WERI-Rb-1 (cell line): ENCODE measurements around the gene NTNG1.

Experiments used
- DNase-seq: peaks from one replicate; pipeline ENCODE4 v3.0.0-alpha.2; 2020
- H3K27ac ChIP-seq: fragments of 250-450 bp; sonication (Bioruptor Pico); 2 replicates; pipeline ENCODE4 v1.5.1; 2020; ENCODE audit warnings: mild to moderate bottlenecking, moderate library complexity
- H3K27me3 ChIP-seq: fragments of 250-450 bp; sonication (Bioruptor Pico); 2 replicates; pipeline ENCODE4 v1.5.1; 2021; ENCODE audit warnings: mild to moderate bottlenecking, low read depth, moderate library complexity; ENCODE audit not compliant: insufficient read depth, severe bottlenecking
- H3K36me3 ChIP-seq: fragments of 250-450 bp; sonication (Bioruptor Pico); 2 replicates; pipeline ENCODE4 v1.5.1; 2020; ENCODE audit warnings: mild to moderate bottlenecking, moderate library complexity
- H3K4me3 ChIP-seq: 2 replicates; pipeline ENCODE4 v1.5.1; 2011; ENCODE audit warnings: low read depth, mild to moderate bottlenecking, control low read depth, low read length
- H3K9me3 ChIP-seq: fragments of 250-450 bp; sonication (Bioruptor Pico); 2 replicates; pipeline ENCODE4 v1.5.1; 2021; ENCODE audit warnings: mild to moderate bottlenecking, moderate library complexity; ENCODE audit not compliant: severe bottlenecking
- CTCF ChIP-seq: IDR thresholded peaks from 2 replicates; pipeline ENCODE4 v1.5.1; 2011; ENCODE audit warnings: low read depth, mild to moderate bottlenecking, control low read depth, inconsistent platforms, low read length

Gene NTNG1

DNA sequence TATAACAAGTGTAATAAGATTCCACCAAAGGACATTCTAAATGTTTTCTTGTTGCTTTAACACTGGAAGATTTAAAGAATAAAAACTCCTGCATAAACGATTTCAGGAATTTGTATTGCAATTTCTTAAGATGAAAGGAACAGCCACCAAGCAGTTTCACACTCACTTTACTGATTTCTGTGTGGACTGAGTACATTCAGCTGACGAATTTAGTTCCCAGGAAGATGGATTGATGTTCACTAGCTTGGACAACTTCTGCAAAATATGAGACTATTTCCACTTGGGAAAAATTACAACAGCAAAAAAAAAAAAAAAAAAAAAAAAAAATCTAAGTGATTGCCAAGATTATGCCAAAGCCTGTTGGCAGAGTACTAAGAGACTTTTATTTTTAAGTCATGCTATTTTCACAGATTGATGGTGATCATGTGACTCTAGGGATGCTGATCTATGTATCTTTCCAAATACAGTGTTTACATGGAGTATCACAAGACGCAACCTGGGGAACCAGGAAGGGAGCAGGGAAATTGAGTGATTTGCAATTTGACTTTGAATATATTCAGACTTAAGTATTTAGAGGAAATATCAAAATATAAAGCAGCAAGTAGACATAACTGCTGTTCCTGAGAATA lies 341.0 kb downstream of the NTNG1 start:
- Histone ChIP-seq H3K36me3 (no peaks in the 10 kb centered on the region), H3K4me3 (no peak overlapping the region), H3K27ac (no peak overlapping the region), H3K27me3 (no peaks in the 10 kb centered on the region), H3K9me3 (no peaks in the 10 kb centered on the region)
- DNase-seq, result no peak
- TF ChIP-seq CTCF, result no peak

DNA sequence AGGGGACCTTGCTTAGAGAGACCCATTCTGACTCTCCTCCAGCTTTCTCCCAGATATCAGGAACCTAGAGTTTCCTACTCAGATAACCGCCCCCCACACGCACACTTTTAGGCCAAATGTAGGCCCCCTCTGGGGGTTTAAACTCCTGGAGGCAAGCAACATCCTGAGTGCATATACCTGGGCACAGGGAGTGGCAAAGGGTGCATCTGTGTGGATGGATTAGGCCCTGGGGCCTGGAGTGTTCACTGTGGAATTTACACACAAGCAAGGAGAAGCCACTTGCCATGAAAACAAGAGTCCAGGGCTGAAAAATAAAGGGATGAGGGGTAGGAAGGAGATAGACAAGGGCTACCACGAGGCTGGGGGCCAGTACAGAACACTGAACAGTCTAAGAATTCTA lies 343.1 kb downstream of the NTNG1 start:
- H3K36me3 ChIP-seq, result no peaks in the 10 kb centered on the region
- no peak overlapping the region for H3K4me3 ChIP-seq
- H3K27ac ChIP-seq, result no peak overlapping the region
- H3K9me3 ChIP-seq, result no peaks in the 10 kb centered on the region
- H3K27me3 ChIP-seq, result no peaks in the 10 kb centered on the region
- DNase-seq, result no peak
- no peak for TF ChIP-seq CTCF

- H3K9me3 ChIP-seq, result no peaks in the 10 kb centered on the region
- no peak overlapping the region for H3K27ac ChIP-seq
- no peak overlapping the region for H3K4me3 ChIP-seq
- DNase-seq, result no peak
- no peaks in the 10 kb centered on the region for H3K27me3 ChIP-seq
- no peaks in the 10 kb centered on the region for H3K36me3 ChIP-seq
- no peak for TF ChIP-seq CTCF
Observed at GRCh38 chr1:107486349-107486748, 345.5 kb downstream of the NTNG1 start.

GRCh38 chr1:107487506-107487905 lies 346.7 kb downstream of the NTNG1 start:
- Histone ChIP-seq H3K27me3 (no peaks in the 10 kb centered on the region), H3K36me3 (no peaks in the 10 kb centered on the region), H3K27ac (no peak overlapping the region), H3K4me3 (no peak overlapping the region), H3K9me3 (no peaks in the 10 kb centered on the region)
- no peak for TF ChIP-seq CTCF
- no peak for DNase-seq

GRCh38 chr1:107491582-107491981 lies 350.7 kb downstream of the NTNG1 start:
- no peak for TF ChIP-seq CTCF

DNA sequence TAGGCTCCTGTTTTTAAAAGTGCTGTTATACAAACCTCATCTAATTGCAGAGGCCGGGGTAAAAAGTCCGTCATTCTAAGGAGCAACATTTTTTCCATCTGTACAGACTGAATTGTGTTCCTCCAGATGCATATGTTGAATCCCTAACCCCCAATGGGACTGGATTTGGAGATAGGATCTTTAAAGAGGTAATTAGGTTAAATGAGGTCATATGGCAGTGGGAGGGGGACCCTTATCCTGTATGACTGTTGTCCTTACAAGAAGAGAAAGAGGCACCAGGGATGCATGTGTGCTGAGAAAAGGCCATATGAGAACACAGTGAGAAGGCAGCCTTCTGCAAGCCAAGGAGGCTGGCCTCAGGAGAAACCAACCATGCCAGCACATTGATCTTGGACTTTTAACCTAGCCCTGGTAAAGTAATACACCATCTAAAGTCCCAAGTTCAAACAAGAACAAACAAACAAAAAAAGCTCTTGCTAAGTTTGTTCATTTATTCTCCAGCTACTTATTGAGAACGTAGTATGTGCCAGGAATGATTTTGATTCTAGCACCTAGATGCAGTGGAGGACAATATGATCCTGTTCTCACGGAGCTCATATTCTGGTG lies 352.4 kb downstream of the NTNG1 start:
- H3K4me3 ChIP-seq, result no peak overlapping the region
- H3K27me3 ChIP-seq, result no peaks in the 10 kb centered on the region
- TF ChIP-seq CTCF, result no peak
- no peak overlapping the region for H3K27ac ChIP-seq
- no peaks in the 10 kb centered on the region for H3K36me3 ChIP-seq
- DNase-seq, result no peak
- no peaks in the 10 kb centered on the region for H3K9me3 ChIP-seq

More at GRCh38 chr1:107491582-107491981, 350.7 kb downstream of the NTNG1 start:
- H3K4me3 ChIP-seq, result no peak overlapping the region
- H3K36me3 ChIP-seq, result no peaks in the 10 kb centered on the region
- H3K9me3 ChIP-seq, result no peaks in the 10 kb centered on the region
- H3K27me3 ChIP-seq, result no peaks in the 10 kb centered on the region
- no peak for DNase-seq
- H3K27ac ChIP-seq, result no peak overlapping the region
